A204.1 (cell line): ENCODE measurements around the gene NPY4R2.
"Not testable (repeated sequence)": the region's sequence is repeated elsewhere in the genome, so short reads cannot be mapped to it uniquely, and the experiment has no call there.

ENCODE experiments used
- FAIRE-seq: peaks from 2 replicates; lab custom pipeline; 2012; peaks lifted over from hg19 to GRCh38; lab: Jason Lieb, UNC

Gene NPY4R2

DNA sequence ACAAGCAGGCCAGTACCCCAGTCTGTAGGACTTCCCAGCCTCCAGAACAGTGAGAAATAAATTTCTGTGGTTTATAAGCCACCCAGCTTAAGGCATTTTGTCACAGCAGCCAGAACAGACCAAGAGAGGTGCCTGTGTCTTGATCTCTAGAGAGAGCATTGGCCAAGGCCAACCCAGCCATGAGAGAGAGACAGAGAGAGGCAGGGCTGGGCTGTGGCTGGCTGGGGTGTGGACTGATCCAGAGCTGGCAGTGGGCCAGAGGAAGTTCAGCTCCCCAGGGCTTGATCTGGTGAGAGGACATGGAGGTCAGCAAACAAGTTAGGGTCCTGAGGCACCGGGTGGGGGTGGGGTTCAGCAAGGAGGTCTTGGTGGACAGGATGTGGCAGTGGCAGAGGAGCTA is 14.4 kb downstream of the NPY4R2 start:
- FAIRE-seq = not testable (repeated sequence)

- FAIRE-seq = not testable (repeated sequence)
These were observed 15.0 kb downstream of the NPY4R2 start for GRCh38 chr10:47933462-47933861.

GRCh38 chr10:47936772-47937228 is 18.3 kb downstream of the NPY4R2 start:
- FAIRE-seq = not testable (repeated sequence)

GRCh38 chr10:47937634-47938033 is 19.2 kb downstream of the NPY4R2 start:
- not testable (repeated sequence) for FAIRE-seq

DNA sequence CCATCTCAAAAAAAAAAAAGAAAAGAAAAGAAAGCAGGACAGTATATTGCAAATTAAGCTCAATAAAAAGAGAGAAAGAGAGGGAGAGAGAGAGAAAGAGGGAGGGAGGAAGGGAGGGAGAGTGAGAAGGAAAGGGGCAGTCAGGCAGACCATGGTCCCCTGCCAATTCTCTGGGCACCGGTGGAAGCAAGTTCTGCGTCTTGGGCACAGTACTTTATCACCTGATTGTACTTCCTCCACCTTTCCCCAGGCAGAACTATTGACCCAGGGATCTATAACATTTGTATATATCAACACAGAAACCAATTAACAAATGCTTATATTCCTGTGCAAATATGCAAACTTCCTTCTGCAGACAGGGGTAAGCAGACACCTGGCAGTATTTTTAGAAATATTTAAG is 22.4 kb downstream of the NPY4R2 start:
- FAIRE-seq = not testable (repeated sequence)

GRCh38 chr10:47941379-47941778 is 22.9 kb downstream of the NPY4R2 start:
- not testable (repeated sequence) for FAIRE-seq

DNA sequence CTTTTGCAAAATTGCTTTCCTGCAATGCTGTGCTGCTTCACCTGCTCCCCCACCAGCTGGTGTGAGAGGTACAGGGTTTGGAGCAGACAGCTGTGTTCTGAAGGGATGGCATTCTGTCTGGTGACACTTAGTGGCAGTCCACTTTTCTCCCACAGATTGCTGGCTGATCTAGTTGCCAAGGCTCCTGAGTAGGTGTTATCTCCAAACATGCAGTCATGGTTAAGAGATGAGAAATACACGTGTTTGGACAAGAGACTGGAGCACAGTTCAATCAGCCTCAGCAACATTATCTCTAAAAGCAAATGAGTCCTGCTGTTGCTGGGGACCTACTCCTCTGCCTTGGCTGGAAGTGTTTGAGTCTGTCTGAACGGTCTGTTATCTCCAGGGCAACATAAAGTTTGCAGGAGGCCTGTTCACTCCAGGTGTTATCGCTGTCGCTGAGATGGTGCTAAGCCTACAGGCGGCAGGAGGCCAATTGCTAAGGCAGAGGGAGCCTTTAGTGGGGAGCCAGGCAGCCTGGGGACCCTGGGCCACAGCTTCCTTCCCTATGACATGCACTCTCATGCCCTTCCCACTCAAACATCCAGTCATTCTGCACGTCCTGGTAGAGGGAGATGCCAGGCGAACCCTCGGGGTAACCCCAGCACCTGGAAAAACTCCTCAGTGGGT is 24.0 kb downstream of the NPY4R2 start:
- not testable (repeated sequence) for FAIRE-seq

DNA sequence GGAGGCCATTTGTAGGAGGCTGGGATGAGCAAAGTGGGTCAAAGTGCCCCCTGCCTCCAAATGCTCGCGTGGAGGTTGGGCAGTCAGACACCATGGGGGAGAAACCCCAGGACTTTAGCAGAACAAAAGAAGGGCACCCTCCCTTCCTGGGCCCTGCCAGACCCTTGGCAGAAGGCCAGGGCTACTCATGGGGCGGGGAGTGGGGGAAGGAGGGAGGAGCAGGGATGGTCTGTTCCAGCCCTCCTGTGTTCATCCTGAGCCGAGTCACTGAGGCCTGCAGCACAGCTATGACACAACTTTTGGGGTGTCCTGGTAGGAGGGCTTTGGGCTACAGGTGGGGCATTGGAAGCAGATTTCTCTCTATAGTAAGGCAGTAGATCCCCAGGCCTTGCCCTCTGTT is 24.9 kb downstream of the NPY4R2 start:
- FAIRE-seq = not testable (repeated sequence)

DNA sequence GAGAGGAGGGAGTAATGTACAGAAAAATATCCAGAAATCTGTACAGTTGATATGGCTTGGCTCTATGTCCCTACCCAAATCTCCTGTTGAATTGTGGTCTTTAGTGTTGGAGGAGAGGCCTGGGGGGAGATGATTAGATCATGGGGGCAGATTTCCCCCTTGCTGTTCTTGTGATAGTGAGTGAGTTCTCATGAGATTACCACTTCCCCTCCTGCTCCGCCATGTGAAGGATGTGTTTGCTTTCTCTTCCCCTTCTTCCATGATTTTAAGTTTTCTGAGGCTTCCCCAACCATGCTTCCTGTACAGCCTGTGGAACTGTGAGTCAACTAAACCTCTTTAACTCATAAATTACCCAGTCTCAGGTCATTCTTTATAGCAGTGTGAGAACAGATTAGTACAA is 29.0 kb downstream of the NPY4R2 start:
- FAIRE-seq = not testable (repeated sequence)

- FAIRE-seq = not testable (repeated sequence)
These were observed 38.7 kb downstream of the NPY4R2 start for GRCh38 chr10:47957158-47957557.

DNA sequence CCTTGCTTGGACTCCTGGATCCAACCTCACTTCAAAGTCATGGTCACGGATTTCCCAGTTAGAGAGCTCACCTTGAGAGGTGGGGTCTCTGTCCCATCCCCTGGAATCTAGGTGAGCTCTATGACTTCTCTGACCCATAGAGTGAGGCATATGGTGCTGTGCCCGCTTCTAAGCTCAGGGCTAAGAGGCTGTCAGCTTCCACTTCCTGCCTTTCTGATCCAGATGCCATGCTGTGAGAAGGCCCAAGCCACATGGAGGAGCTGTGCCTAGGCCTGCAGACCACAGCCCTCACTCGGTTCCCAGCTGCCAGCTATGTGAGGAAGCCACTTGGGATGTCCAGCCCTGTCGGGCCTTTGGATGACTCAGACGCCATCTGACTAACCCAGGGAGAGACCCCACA is 41.2 kb downstream of the NPY4R2 start:
- not testable (repeated sequence) for FAIRE-seq

DNA sequence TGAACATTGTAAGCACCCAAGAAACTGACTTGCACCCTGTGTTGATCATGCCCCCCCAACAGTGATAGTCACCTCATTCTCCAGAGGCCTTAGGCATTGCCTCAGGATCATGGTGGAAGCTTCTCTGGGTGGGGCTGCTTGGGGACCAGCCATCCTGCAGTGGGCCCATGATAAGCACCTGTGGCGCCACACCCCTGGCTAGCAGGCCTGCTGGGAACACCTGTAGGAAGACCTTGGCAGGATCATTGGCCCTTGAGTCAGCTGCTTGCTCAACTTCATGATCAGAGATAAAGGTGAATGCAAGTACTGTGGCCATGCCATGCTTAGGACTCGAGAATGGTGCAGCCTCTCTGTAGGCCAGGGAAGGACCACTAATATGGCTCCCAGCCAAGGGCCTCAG is 42.2 kb downstream of the NPY4R2 start:
- not testable (repeated sequence) for FAIRE-seq

DNA sequence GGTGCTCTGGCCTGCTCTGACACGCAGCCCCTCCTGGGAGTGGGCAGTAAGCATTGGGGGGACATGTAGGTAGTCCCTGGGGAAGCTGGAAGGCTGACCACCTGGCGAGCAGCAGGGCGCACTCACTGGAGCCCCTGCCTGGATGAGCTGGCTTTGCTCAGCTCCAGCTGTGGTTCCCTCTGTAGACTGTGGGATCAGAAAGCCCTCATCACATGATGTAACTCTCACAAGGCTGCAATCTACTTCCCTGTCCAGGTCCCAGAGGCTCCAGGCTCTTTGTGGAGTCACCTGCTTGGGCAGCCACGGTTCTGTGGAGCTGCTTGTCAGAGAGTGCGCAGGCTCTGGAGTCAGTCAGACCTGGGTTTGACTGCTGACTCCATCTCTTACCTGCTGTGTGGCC is 44.3 kb downstream of the NPY4R2 start:
- not testable (repeated sequence) for FAIRE-seq

DNA sequence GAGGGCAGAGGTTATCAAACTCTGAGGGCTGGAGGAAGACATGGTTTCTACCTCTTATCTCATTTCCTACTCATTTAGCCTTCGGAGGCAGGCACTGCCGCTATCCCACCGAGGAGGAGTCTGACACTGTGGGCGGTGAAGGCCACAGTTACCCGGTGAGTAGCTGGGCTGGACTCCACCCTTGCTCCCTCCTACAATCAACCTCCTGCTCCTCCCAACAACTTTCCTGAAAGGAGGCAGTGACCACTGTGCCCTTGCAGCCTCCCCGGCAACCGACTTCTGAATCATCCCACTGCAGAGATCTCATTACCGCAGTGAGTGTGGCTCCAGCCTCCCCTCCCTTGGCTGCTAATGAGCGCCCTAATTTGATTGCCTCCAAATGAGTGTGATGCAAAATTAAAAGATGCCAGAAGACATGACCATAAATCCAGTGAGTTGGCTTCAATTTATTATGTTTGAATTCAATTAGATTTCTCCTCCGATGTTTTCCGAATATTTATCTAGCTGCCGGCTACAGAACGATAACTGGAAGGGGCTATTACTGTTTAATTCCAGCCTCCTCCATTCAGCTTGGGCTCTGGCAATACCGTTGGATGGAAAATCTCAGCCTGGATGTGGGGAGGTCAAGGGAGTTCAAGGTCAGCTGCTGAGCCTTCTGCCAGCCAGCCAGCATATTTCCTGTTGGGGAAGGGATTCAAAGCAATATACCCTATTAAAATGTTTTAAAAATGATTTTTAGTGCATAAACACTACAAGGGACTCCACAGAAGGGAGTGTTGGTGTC is 46.0 kb downstream of the NPY4R2 start:
- not testable (repeated sequence) for FAIRE-seq

- FAIRE-seq = not testable (repeated sequence)
These were observed 50.5 kb downstream of the NPY4R2 start for GRCh38 chr10:47968988-47969387.

DNA sequence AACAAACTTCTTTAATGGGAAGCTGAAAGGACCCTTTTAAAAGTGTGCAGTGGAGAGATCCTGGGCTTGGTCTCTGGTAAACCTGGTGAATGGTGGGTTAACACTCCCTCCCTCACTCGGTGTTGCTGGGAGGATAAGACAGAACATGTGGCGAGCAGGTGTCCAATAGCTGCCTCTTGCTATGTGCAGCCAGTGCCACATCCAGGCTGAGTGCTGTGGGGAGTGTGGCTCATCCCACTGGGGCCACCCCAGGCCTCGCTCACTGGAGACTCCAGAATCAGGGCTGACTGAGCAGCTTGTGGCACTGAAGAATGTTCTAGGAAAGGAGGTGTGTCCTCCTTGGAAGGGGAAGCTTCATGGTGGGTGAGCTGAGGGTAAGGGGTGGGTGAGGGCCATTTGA is 51.6 kb downstream of the NPY4R2 start:
- FAIRE-seq = not testable (repeated sequence)

DNA sequence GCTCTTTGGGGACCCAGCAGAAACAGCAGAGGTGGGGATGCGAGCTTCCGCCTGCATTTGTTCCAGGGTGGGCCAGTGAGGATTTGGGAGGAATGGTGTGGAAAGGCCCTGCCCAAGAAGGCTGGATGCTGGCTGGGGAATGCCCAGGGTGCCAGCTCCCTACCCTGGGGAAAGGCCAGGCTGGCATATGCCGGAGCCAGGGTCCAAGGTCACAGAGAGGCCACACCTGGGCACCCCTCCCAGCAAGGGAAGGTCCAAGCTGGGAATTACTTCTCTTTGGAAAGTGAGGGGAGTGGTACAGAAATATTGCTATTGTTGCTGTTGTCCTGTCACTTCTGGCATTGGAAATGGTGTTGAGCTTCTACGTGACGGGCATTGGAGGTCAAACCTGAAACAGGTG is 53.1 kb downstream of the NPY4R2 start:
- not testable (repeated sequence) for FAIRE-seq

DNA sequence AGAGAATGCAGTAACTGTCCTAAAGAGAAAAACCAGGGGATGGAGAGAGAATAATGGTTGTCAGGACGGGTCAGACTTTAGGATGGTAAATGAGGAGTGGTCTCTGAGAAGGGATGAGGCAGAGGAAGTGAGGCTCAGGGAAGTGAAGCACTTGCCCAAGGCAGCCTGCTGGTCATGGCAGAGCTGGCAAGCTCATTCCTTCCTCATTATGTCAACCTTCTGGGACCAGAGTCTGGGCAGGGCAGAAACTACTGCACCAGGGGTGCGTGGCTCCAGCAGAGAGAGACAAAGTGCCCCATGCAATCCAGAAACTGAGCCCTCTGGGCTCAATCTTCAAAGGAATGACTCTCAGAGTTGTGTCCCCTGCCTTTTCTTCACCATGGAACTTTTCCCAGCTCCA is 53.6 kb downstream of the NPY4R2 start:
- FAIRE-seq = not testable (repeated sequence)
